ENCODE results near the gene PRTN3.

- no peak for TF ChIP-seq CTCF (IDR thresholded peaks at IDR 0.05; ENCODE audit: poor library complexity)
- no peak for TF ChIP-seq EZH2phosphoT487 (IDR thresholded peaks at IDR 0.05; ENCODE audit: low read depth, severe bottlenecking, unreplicated experiment)
These were observed 27.9 kb downstream of the PRTN3 start for GRCh38 chr19:868458-869244.

Data from hepatocyte (in vitro differentiated cells).